K562 (cell line): ENCODE results near the gene JMJD1C. TPM values are rescaled to one million over a fixed set of nuclear protein-coding genes. Genes with fewer than 3 reads are reported as not detected.
A peak's percentile ranks its signal among the peaks of the same experiment; 100 is the strongest.
"Not testable (repeated sequence)": the region's sequence is repeated elsewhere in the genome, so short reads cannot be mapped to it uniquely, and the experiment has no call there.

Experiments used
- ATAC-seq: fragments of 200-7000 bp; cut with Tn5 transposase; 3 replicates; pipeline ENCODE4 v1.9.1; 2020; ENCODE audit warnings: moderate library complexity
- BruUV-seq: library from RNA; stranded (reverse); fragments of 400-500 nt; replicated peaks from 2 replicates; lab custom pipeline; 2021; lab: Mats Ljungman, UMichigan
- CTCF ChIA-PET: fragments of 300-600 bp; formaldehyde crosslinking; extraction: SDS; loops from one replicate; lab custom pipeline; 2021; ENCODE audit warnings: low intra/inter-chr PET ratio; lab: Yijun Ruan, JAX
- POLR2A ChIA-PET: fragments of 300-600, 350-650 bp; sonication (Branson Sonifier 250); formaldehyde crosslinking; extraction: SDS; loops from one replicate; lab custom pipeline; 2021; ENCODE audit warnings: antibody characterized with exemption, inconsistent platforms; lab: Yijun Ruan, JAX
- DNase-seq, 4 experiments: peaks; one replicate each; pipeline versions ENCODE4 v3.0.0 to v3.0.0-alpha.2; 2011 to 2018; ENCODE audit warnings: low spot score in 3 of 4, mixed read lengths in 3 of 4; ENCODE audit errors: extremely low read depth in 1 of 4
- FAIRE-seq: peaks from 2 replicates; lab custom pipeline; 2011; peaks lifted over from hg19 to GRCh38; lab: Jason Lieb, UNC
- H2AFZ ChIP-seq: 2 replicates; pipeline ENCODE4 v1.6.0; 2011; ENCODE audit warnings: low read depth, low read length, control low read depth, inconsistent platforms
- H3K27ac ChIP-seq: fragments of 200-600 bp; 3 replicates; pipeline ENCODE4 v1.8.0; 2011; ENCODE audit warnings: low read depth, mild to moderate bottlenecking, control low read depth, inconsistent platforms, low read length, moderate library complexity, mixed read lengths; ENCODE audit errors: extremely low read depth
- H3K27me3 ChIP-seq, 2 experiments: fragments of 300-600 bp in 1 of 2; 2 replicates in 1 of 2; 3 replicates in 1 of 2; pipeline versions ENCODE4 v1.6.0 to v1.8.0; 2011; ENCODE audit warnings: inconsistent platforms in 2 of 2, low read length in 2 of 2, mild to moderate bottlenecking in 1 of 2, mixed read lengths in 1 of 2, moderate library complexity in 1 of 2; ENCODE audit not compliant: control insufficient read depth in 2 of 2, insufficient read depth in 2 of 2
- H3K36me3 ChIP-seq: fragments of 300-600 bp; 3 replicates; pipeline ENCODE4 v1.8.0; 2011; ENCODE audit warnings: mild to moderate bottlenecking, low read length, inconsistent platforms; ENCODE audit not compliant: control insufficient read depth, insufficient read depth
- H3K4me1 ChIP-seq, 2 experiments: fragments of 200-600 bp in 1 of 2; replicated peaks in 1 of 2; 2 replicates in 1 of 2; 3 replicates in 1 of 2; pipeline versions ENCODE4 v1.5.1 to v1.8.0; 2011; ENCODE audit warnings: inconsistent platforms in 2 of 2, low read length in 2 of 2, mild to moderate bottlenecking in 1 of 2, mixed read lengths in 1 of 2, moderate library complexity in 1 of 2; ENCODE audit not compliant: control insufficient read depth in 2 of 2, insufficient read depth in 2 of 2
- H3K4me2 ChIP-seq: 2 replicates; pipeline ENCODE4 v1.6.1; 2011; ENCODE audit warnings: low read length, control low read depth, inconsistent platforms, mixed read lengths; ENCODE audit not compliant: insufficient read depth
- H3K4me3 ChIP-seq: fragments of 200-600 bp; sonication (generic), shearing (Covaris generic); 2 replicates; pipeline ENCODE4 v1.5.1; 2016; ENCODE audit warnings: control low read depth, inconsistent platforms
- H3K79me2 ChIP-seq: fragments of 200-600 bp; 3 replicates; pipeline ENCODE4 v1.8.0; 2011; ENCODE audit warnings: low read length, inconsistent platforms; ENCODE audit not compliant: control insufficient read depth, insufficient read depth
- H3K9ac ChIP-seq, 2 experiments: 2 replicates each; pipeline versions ENCODE4 v1.6.0 to v1.6.1; 2011; ENCODE audit warnings: low read depth in 2 of 2, low read length in 2 of 2, control low read depth in 1 of 2, inconsistent platforms in 1 of 2, mild to moderate bottlenecking in 1 of 2, mixed read lengths in 1 of 2; ENCODE audit not compliant: insufficient read depth in 1 of 2
- H3K9me1 ChIP-seq: one replicate; pipeline ENCODE4 v1.6.0; 2011; ENCODE audit warnings: inconsistent platforms, mild to moderate bottlenecking, low read length, moderate library complexity; ENCODE audit not compliant: control insufficient read depth, insufficient read depth
- H3K9me3 ChIP-seq: replicated peaks from 2 replicates; pipeline ENCODE4 v1.5.1; 2011; ENCODE audit warnings: low read depth, low read length, inconsistent platforms; ENCODE audit not compliant: control insufficient read depth, insufficient read depth
- H4K20me1 ChIP-seq: replicated peaks from 2 replicates; pipeline ENCODE4 v1.6.1; 2011; ENCODE audit warnings: low read length, inconsistent platforms, mixed read lengths; ENCODE audit not compliant: control insufficient read depth, insufficient read depth
- BCOR ChIP-seq: fragments of 450-650 bp; IDR thresholded peaks from 2 replicates; pipeline ENCODE4 v1.6.1; 2016
- CBFA2T3 ChIP-seq: fragments of 450-650 bp; IDR thresholded peaks from 2 replicates; pipeline ENCODE4 v1.6.1; 2017
- ILF3 ChIP-seq: fragments of 450-650 bp; IDR thresholded peaks from 2 replicates; pipeline ENCODE4 v1.6.1; 2018; ENCODE audit warnings: antibody characterized with exemption, mild to moderate bottlenecking, moderate library complexity, borderline replicate concordance
- KDM1A ChIP-seq, 2 experiments: fragments of 450-650 bp; IDR thresholded peaks; 2 replicates each; pipeline ENCODE4 v1.6.1; 2016; ENCODE audit warnings: mild to moderate bottlenecking in 2 of 2
- LCOR ChIP-seq: sonication (generic); formaldehyde crosslinking; IDR thresholded peaks from 2 replicates; pipeline ENCODE4 v1.8.0; 2022; ENCODE audit warnings: mild to moderate bottlenecking, missing genetic modification reagents
- POLR2A ChIP-seq: fragments of 450-650 bp; conservative IDR thresholded peaks from 2 replicates; pipeline ENCODE4 v1.6.1; 2016
- SMAD3 ChIP-seq: fragments of 450-650 bp; formaldehyde crosslinking; conservative IDR thresholded peaks from 2 replicates; pipeline ENCODE4 v1.4.0; 2020; ENCODE audit warnings: mild to moderate bottlenecking
- SRSF1 ChIP-seq: fragments of 200-400 bp; formaldehyde crosslinking; IDR thresholded peaks from 2 replicates; pipeline ENCODE4 v1.6.1; 2017; ENCODE audit warnings: mild to moderate bottlenecking, low read depth, low read length, moderate library complexity
- ZNF121 ChIP-seq: sonication (generic); formaldehyde crosslinking; conservative IDR thresholded peaks from 2 replicates; pipeline ENCODE4 v1.8.0; 2022; ENCODE audit warnings: missing genetic modification reagents
- ZNF316 ChIP-seq: fragments of 450-650 bp; IDR thresholded peaks from 2 replicates; pipeline ENCODE4 v1.6.1; 2016
- WGBS: fragments of 100-300 bp; shearing (Covaris generic); methylation state at CpG from one replicate; pipeline ENCODE4 v1.1.6; 2016; ENCODE audit warnings: low coverage, mixed read lengths; ENCODE audit not compliant: insufficient coverage; ENCODE audit errors: missing lambda C conversion rate; 5-methylcytosine and 5-hydroxymethylcytosine counted together
- in situ Hi-C: fragments of 300-500 bp; cut with MboI; formaldehyde crosslinking; loops from 4 replicates; pipeline ENCODE4 v1.15.0; 2018; ENCODE audit warnings: inconsistent platforms, mixed read lengths
- intact Hi-C: fragments of 100-400 bp; cut with micrococcal nuclease; formaldehyde crosslinking; loops from 2 replicates; pipeline ENCODE4 v1.14.2; 2022
- polyA plus RNA-seq, 8 experiments: library from polyadenylated mRNA; depleted of rRNA in 4 of 8; stranded (reverse) in 5 of 8; unstranded in 3 of 8; fragments of >200 nt; fragmentation: Nextera tagmentation in 2 of 8; fragmentation: Illumina TruSeq in 1 of 8; extraction: Ambion mirVana in 2 of 8; extraction: Trizol in 1 of 8; gene quantifications; 2 replicates each; pipeline versions ENCODE4 v1.2.1 to v1.2.3, GENCODE V29; 2011 to 2014; ENCODE audit warnings: inconsistent platforms in 1 of 8, missing spikeins in 1 of 8
- total RNA-seq, 7 experiments: library from RNA; depleted of rRNA in 6 of 7; stranded (reverse); fragments of >200 nt in 6 of 7; fragmentation: Illumina TruSeq in 2 of 7; extraction: Trizol in 2 of 7; gene quantifications; 2 replicates each; pipeline versions ENCODE4 v1.2.1 to v1.2.3, GENCODE V29; 2011 to 2021; ENCODE audit warnings: low replicate concordance in 1 of 7
- TF ChIP-seq, protein P1 (sequence below): fragments of 450-650 bp; formaldehyde crosslinking; conservative IDR thresholded peaks from 2 replicates; pipeline ENCODE4 v1.4.0; 2022; ENCODE audit warnings: mild to moderate bottlenecking, missing genetic modification characterization
- TF ChIP-seq, protein P2 (sequence below): fragments of 450-650 bp; IDR thresholded peaks from 2 replicates; pipeline ENCODE4 v1.6.1; 2016

JMJD1C gene
- total and polyA plus RNA-seq, 9 of the 15 experiments (the other 6 are each of a cell fraction or from before 2014, with no cell fraction given) = 25.3 to 68.0 (median 47.2) TPM

- FAIRE-seq, H3K27ac ChIP-seq, in situ Hi-C loops, H3K4me1 ChIP-seq, H3K9ac ChIP-seq, H3K9me3 ChIP-seq, H2AFZ ChIP-seq, H3K4me3 ChIP-seq, H3K9me1 ChIP-seq, H3K4me2 ChIP-seq, H3K36me3 ChIP-seq, BruUV-seq, DNase-seq, intact Hi-C loops, H3K27me3 ChIP-seq, ATAC-seq, CTCF ChIA-PET, H4K20me1 ChIP-seq: not testable (repeated sequence)
- 91% methylated on average over 10 of the region's 10 CpGs for WGBS
- H3K79me2 ChIP-seq = peaks cover 89% of the 10 kb centered on the region
- POLR2A ChIA-PET = interaction anchor here (1.0 to 1.7 kb wide), 3 partner anchors 10 to 33 kb away, joined by 3 to 6 read pairs (median 4); no protein-coding TSS in a partner anchor
- TF ChIP-seq KDM1A (IDR thresholded peaks at IDR 0.05) (0 out of 4 replicates have a peak, but pooled peaks of 1 of the 2 experiments have one; percentile 7), ZNF121 (0 out of 2 replicates have a peak, but pooled peaks have one; percentile 33), BCOR (peak; percentile 54; the same call in 1 of the 2 replicates)
- TF ChIP-seq, protein P1, sequence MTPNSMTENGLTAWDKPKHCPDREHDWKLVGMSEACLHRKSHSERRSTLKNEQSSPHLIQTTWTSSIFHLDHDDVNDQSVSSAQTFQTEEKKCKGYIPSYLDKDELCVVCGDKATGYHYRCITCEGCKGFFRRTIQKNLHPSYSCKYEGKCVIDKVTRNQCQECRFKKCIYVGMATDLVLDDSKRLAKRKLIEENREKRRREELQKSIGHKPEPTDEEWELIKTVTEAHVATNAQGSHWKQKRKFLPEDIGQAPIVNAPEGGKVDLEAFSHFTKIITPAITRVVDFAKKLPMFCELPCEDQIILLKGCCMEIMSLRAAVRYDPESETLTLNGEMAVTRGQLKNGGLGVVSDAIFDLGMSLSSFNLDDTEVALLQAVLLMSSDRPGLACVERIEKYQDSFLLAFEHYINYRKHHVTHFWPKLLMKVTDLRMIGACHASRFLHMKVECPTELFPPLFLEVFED (CRISPR knock-in tag) = 0 out of 2 replicates have a peak, but pooled peaks have one; percentile 22
These were observed 230.6 kb downstream of the JMJD1C start for GRCh38 chr10:63235136-63235535.

DNA sequence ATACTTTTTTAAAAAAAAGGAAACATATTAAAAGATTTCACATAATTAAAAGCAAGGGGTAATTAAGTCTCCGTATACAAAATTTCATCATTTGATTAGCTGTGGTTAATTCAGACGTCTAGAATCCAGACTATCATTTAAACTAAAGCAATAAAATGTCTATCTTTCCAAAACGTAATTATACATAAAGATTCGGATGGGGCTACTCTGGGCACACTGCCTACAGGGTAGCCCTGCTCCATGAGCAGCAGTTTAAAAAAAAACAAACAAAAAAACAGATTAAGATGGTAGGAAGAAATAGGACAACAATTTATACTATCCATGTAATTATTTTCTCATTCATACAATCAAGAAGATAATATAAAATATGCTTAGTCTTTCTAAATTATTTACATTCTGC lies 236.6 kb downstream of the JMJD1C start:
- in situ Hi-C loops (no loop called here), intact Hi-C loops (no loop called here)
- no peak for FAIRE-seq
- no peak for ATAC-seq
- no peaks in the 10 kb centered on the region for H4K20me1 ChIP-seq
- no peaks in the 10 kb centered on the region for H3K9me1 ChIP-seq
- H3K9me3 ChIP-seq = no peaks in the 10 kb centered on the region
- H3K4me2 ChIP-seq = no peak overlapping the region
- H3K79me2 ChIP-seq = peaks cover 95% of the 10 kb centered on the region
- POLR2A ChIA-PET = interaction anchor here (1.7 kb wide), 1 partner anchor 12 kb away, joined by 7 read pairs; no protein-coding TSS in a partner anchor
- peaks cover 2% of the 10 kb centered on the region; the same call in 1 of the 3 replicates for H3K36me3 ChIP-seq
- CTCF ChIA-PET = no interaction called here
- H3K4me3 ChIP-seq = no peak overlapping the region
- TF ChIP-seq CBFA2T3 (no peak), ZNF316 (0 out of 2 replicates have a peak, but pooled peaks have one; percentile 3), SMAD3 (CRISPR knock-in tag) (no peak), SRSF1 (no peak), ILF3 (no peak), LCOR (CRISPR knock-in tag) (no peak), POLR2A (no peak)
- TF ChIP-seq, protein P2, sequence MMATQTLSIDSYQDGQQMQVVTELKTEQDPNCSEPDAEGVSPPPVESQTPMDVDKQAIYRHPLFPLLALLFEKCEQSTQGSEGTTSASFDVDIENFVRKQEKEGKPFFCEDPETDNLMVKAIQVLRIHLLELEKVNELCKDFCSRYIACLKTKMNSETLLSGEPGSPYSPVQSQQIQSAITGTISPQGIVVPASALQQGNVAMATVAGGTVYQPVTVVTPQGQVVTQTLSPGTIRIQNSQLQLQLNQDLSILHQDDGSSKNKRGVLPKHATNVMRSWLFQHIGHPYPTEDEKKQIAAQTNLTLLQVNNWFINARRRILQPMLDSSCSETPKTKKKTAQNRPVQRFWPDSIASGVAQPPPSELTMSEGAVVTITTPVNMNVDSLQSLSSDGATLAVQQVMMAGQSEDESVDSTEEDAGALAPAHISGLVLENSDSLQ = no peak
- no peaks in the 10 kb centered on the region for H3K27me3 ChIP-seq
- no peak overlapping the region for H3K9ac ChIP-seq
- no TSS peak for BruUV-seq
- 68% methylated on average over 4 of the region's 4 CpGs for WGBS
- DNase-seq = no peak
- peaks cover 10 to 22% of the 10 kb centered on the region in 2 experiments for H3K4me1 ChIP-seq
- H3K27ac ChIP-seq = no peak overlapping the region
- no peak overlapping the region for H2AFZ ChIP-seq
